ENCODE measurements around the gene CACNB1. TPM values are rescaled to one million over a fixed set of nuclear protein-coding genes. Genes with fewer than 3 reads are reported as not detected.

The CACNB1 gene
- total RNA-seq, 1 experiment from 2014 or later = 4.3 TPM

DNA sequence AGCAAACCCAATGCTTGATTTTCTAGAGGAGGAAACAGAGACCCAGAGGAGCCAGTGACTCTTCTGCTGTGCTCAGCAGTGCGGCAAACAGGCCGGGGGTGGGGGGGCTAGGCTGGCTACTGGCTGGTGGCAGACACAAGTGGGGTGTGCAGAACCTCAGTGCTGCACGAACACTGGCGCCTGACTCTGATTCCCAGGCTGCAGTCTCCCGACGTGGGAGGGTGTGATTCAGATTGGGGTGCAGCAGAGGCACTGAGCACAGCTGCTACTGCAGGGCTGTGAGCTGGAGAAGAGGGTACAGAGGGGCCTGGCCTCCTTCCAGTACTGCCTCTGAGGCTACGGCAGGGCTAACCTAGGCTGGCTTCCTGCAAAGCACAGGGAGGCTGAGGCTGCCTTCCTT lies 10.7 kb upstream of the CACNB1 start:
- Histone ChIP-seq H3K9me2 (replicated peaks; ENCODE audit: low read length) (no peaks in the 10 kb centered on the region), H3K9ac (ENCODE audit: low read length) (no peak overlapping the region), H3F3A (ENCODE audit: low read length, unreplicated experiment) (no peaks in the 10 kb centered on the region), H3K4me2 (ENCODE audit: low read length) (no peak overlapping the region), H4K20me1 (ENCODE audit: low read length) (peaks cover 10% of the 10 kb centered on the region), H3K4me3 (ENCODE audit: low read length) (no peak overlapping the region), H3K27me3 (ENCODE audit: low read length) (no peaks in the 10 kb centered on the region), H2AFZ (ENCODE audit: low read length) (no peak overlapping the region), H3K4me1 (ENCODE audit: insufficient read depth, low read length) (no peaks in the 10 kb centered on the region), H3K79me2 (ENCODE audit: low read length) (no peaks in the 10 kb centered on the region), H3K36me3 (ENCODE audit: low read depth, low read length) (peaks cover 9% of the 10 kb centered on the region), H3K9me3 (ENCODE audit: low read length) (no peaks in the 10 kb centered on the region), H3K27ac (ENCODE audit: low read length) (no peak overlapping the region)
- DNase-seq (no peak), ATAC-seq (no peak)
- ChIA-PET POLR2A (ENCODE audit: unreplicated experiment) (no interaction called here), CTCF (interaction anchor here (2.2 kb wide), 1 partner anchor 31 kb away, joined by 8 read pairs; no protein-coding TSS in a partner anchor)
- intact Hi-C loops (cut with micrococcal nuclease) = no loop called here
- no TSS peak for BruUV-seq (replicated peaks)
- TF ChIP-seq, protein P1, sequence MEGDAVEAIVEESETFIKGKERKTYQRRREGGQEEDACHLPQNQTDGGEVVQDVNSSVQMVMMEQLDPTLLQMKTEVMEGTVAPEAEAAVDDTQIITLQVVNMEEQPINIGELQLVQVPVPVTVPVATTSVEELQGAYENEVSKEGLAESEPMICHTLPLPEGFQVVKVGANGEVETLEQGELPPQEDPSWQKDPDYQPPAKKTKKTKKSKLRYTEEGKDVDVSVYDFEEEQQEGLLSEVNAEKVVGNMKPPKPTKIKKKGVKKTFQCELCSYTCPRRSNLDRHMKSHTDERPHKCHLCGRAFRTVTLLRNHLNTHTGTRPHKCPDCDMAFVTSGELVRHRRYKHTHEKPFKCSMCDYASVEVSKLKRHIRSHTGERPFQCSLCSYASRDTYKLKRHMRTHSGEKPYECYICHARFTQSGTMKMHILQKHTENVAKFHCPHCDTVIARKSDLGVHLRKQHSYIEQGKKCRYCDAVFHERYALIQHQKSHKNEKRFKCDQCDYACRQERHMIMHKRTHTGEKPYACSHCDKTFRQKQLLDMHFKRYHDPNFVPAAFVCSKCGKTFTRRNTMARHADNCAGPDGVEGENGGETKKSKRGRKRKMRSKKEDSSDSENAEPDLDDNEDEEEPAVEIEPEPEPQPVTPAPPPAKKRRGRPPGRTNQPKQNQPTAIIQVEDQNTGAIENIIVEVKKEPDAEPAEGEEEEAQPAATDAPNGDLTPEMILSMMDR (conservative IDR thresholded peaks at IDR 0.05; ENCODE audit: low read depth, low read length) = no peak
- TF ChIP-seq EZH2phosphoT487 (IDR thresholded peaks at IDR 0.05; ENCODE audit: borderline replicate concordance, low read length) = no peak

DNA sequence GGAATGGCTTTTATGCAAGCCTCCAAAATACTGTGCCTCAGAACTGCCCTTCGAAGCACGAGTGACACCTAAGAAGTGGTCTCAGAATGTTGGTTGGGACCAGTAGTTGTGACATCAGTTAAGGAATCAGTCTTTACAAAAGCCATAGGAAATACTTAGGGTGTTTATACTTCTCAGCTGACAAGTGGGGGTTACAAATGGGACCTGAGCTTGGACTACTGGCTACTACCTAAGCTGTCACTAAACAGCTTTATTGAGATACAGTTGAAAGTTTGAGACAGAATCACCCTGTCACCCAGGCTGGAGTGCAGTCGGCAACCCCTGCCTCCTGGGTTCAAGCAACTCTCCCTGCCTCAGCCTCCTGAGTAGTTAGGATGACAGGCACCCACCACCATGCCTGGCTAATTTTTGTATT lies 7.7 kb upstream of the CACNB1 start:
- H3K4me3 ChIP-seq (ENCODE audit: low read length) = no peak overlapping the region
- H3K79me2 ChIP-seq (ENCODE audit: low read length) = peaks cover 28% of the 10 kb centered on the region
- H3F3A ChIP-seq (ENCODE audit: low read length, unreplicated experiment) = no peaks in the 10 kb centered on the region
- no TSS peak for BruUV-seq (replicated peaks)
- ChIA-PET POLR2A (ENCODE audit: unreplicated experiment) (no interaction called here), CTCF (interaction anchor here (0.7 kb wide), 1 partner anchor 40 kb away, joined by 3 read pairs; no protein-coding TSS in a partner anchor)
- H3K27ac ChIP-seq (ENCODE audit: low read length) = no peak overlapping the region
- DNase-seq = no peak
- intact Hi-C loops (cut with micrococcal nuclease) = no loop called here
- H3K9ac ChIP-seq (ENCODE audit: low read length) = no peak overlapping the region
- H3K36me3 ChIP-seq (ENCODE audit: low read depth, low read length) = peaks cover 29% of the 10 kb centered on the region
- H3K27me3 ChIP-seq (ENCODE audit: low read length) = no peaks in the 10 kb centered on the region
- H3K9me3 ChIP-seq (ENCODE audit: low read length) = no peaks in the 10 kb centered on the region
- no peaks in the 10 kb centered on the region for H3K9me2 ChIP-seq (replicated peaks; ENCODE audit: low read length)
- no peak overlapping the region for H2AFZ ChIP-seq (ENCODE audit: low read length)
- peaks cover 23% of the 10 kb centered on the region for H4K20me1 ChIP-seq (ENCODE audit: low read length)
- no peak for ATAC-seq
- H3K4me1 ChIP-seq (ENCODE audit: insufficient read depth, low read length) = peaks cover 12% of the 10 kb centered on the region; the same call in 1 of the 2 replicates
- TF ChIP-seq, protein P1 (conservative IDR thresholded peaks at IDR 0.05; ENCODE audit: low read depth, low read length) = no peak
- TF ChIP-seq EZH2 (IDR thresholded peaks at IDR 0.05; ENCODE audit: low read length, unreplicated experiment) (no peak), EZH2phosphoT487 (IDR thresholded peaks at IDR 0.05; ENCODE audit: borderline replicate concordance, low read length) (no peak)
- H3K4me2 ChIP-seq (ENCODE audit: low read length) = no peak overlapping the region

DNA sequence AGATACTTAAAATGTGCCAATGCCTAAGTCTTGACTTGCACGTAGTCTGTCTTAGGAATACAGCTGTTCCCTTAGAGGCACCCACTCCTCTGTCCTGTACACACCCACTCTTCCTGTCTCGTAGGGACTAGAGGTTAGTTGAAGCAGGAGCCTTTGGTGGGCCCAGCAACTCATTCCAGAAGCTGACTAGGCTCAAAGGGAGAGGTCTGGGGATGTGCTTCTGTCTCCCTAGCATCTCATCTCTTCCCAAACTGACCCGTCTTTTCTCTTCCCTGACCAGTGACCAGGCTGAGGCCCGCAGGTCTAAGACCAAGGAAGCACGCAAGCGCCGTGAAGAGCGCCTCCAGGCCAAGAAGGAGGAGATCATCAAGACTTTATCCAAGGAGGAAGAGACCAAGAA lies 6.8 kb upstream of the CACNB1 start:
- DNase-seq (no peak), ATAC-seq (no peak)
- BruUV-seq (replicated peaks) = no TSS peak
- H3K27me3 ChIP-seq (ENCODE audit: low read length) = no peaks in the 10 kb centered on the region
- intact Hi-C loops (cut with micrococcal nuclease) = no loop called here
- CTCF ChIA-PET = no interaction called here
- no peak for TF ChIP-seq EZH2 (IDR thresholded peaks at IDR 0.05; ENCODE audit: low read length, unreplicated experiment)
- TF ChIP-seq, protein P1 (conservative IDR thresholded peaks at IDR 0.05; ENCODE audit: low read depth, low read length) = no peak
- no peak for TF ChIP-seq EZH2phosphoT487 (IDR thresholded peaks at IDR 0.05; ENCODE audit: borderline replicate concordance, low read length)
- H3K9me3 ChIP-seq (ENCODE audit: low read length) = no peaks in the 10 kb centered on the region
- H3F3A ChIP-seq (ENCODE audit: low read length, unreplicated experiment) = no peaks in the 10 kb centered on the region
- no peak overlapping the region for H3K4me2 ChIP-seq (ENCODE audit: low read length)
- H3K79me2 ChIP-seq (ENCODE audit: low read length) = peaks cover 29% of the 10 kb centered on the region
- no peak overlapping the region for H3K4me3 ChIP-seq (ENCODE audit: low read length)
- H4K20me1 ChIP-seq (ENCODE audit: low read length) = peaks cover 23% of the 10 kb centered on the region
- peaks cover 15% of the 10 kb centered on the region; the same call in 1 of the 2 replicates for H3K4me1 ChIP-seq (ENCODE audit: insufficient read depth, low read length)
- POLR2A ChIA-PET (ENCODE audit: unreplicated experiment) = no interaction called here
- H3K9ac ChIP-seq (ENCODE audit: low read length) = no peak overlapping the region
- no peaks in the 10 kb centered on the region for H3K9me2 ChIP-seq (replicated peaks; ENCODE audit: low read length)
- H3K36me3 ChIP-seq (ENCODE audit: low read depth, low read length) = peaks cover 29% of the 10 kb centered on the region
- no peak overlapping the region for H3K27ac ChIP-seq (ENCODE audit: low read length)
- H2AFZ ChIP-seq (ENCODE audit: low read length) = no peak overlapping the region

All from PC-3 (cell line).